Progenitor cell of endocrine pancreas (in vitro differentiated cells): Measurements from ENCODE around the gene STAM2. TPM values are rescaled to one million over a fixed set of nuclear protein-coding genes. Genes with fewer than 3 reads are reported as not detected.
"Not testable (repeated sequence)": the region's sequence is repeated elsewhere in the genome, so short reads cannot be mapped to it uniquely, and the experiment has no call there.

Source experiments
- DNase-seq: peaks from one replicate; pipeline ENCODE4 v3.0.0; 2021; ENCODE audit warnings: low spot score; ENCODE audit not compliant: unreplicated experiment
- H3K27ac Mint-ChIP-seq: 2 replicates; pipeline ENCODE4 v1.8.0; 2021; ENCODE audit warnings: mild to moderate bottlenecking, moderate library complexity, mixed read lengths
- H3K27me3 Mint-ChIP-seq: 2 replicates; pipeline ENCODE4 v1.8.0; 2021; ENCODE audit warnings: mixed read lengths
- H3K36me3 Mint-ChIP-seq: 2 replicates; pipeline ENCODE4 v1.8.0; 2022; ENCODE audit warnings: mixed read lengths; ENCODE audit not compliant: insufficient read depth
- H3K4me1 Mint-ChIP-seq: 2 replicates; pipeline ENCODE4 v1.8.0; 2021; ENCODE audit warnings: low read depth, mixed read lengths
- H3K4me3 Mint-ChIP-seq: 2 replicates; pipeline ENCODE4 v1.8.0; 2021; ENCODE audit warnings: low read depth, mild to moderate bottlenecking, moderate library complexity, mixed read lengths
- H3K9me3 Mint-ChIP-seq: 2 replicates; pipeline ENCODE4 v1.8.0; 2021; ENCODE audit warnings: low read depth, mixed read lengths
- CTCF ChIP-seq: fragments of 200-600 bp; sonication (generic); IDR thresholded peaks from one replicate; pipeline ENCODE4 v1.5.0; 2021; ENCODE audit warnings: antibody characterized with exemption, mild to moderate bottlenecking; ENCODE audit not compliant: unreplicated experiment
- total RNA-seq: library from RNA; stranded (reverse); gene quantifications from 2 replicates; pipeline ENCODE4 v1.2.1, GENCODE V29; 2021

STAM2 gene
- total RNA-seq, 1 donor from 2014 or later, result 32.8 TPM

GRCh38 chr2:152175012-152175367 is 573 bp downstream of the STAM2 start:
- TF ChIP-seq CTCF, result no peak
- Mint-ChIP-seq H3K27me3 (no peaks in the 10 kb centered on the region), H3K36me3 (peaks cover 2% of the 10 kb centered on the region), H3K4me1 (peaks cover 22% of the 10 kb centered on the region), H3K27ac (peak overlapping the region; percentile 100), H3K4me3 (peak overlapping the region; percentile 97), H3K9me3 (peaks cover 6% of the 10 kb centered on the region)
- no peak for DNase-seq

- H3K27me3 Mint-ChIP-seq, result no peaks in the 10 kb centered on the region
- H3K4me3 Mint-ChIP-seq, result peak overlapping the region; percentile 97
- peak overlapping the region; percentile 100 for H3K27ac Mint-ChIP-seq
- peaks cover 22% of the 10 kb centered on the region for H3K4me1 Mint-ChIP-seq
- peaks cover 2% of the 10 kb centered on the region for H3K36me3 Mint-ChIP-seq
- no peak for TF ChIP-seq CTCF
- DNase-seq, result no peak
- H3K9me3 Mint-ChIP-seq, result peaks cover 6% of the 10 kb centered on the region
Measured at GRCh38 chr2:152174574-152174973, 989 bp downstream of the STAM2 start.

- H3K4me3 Mint-ChIP-seq, result peak overlapping the region; percentile 97
- H3K4me1 Mint-ChIP-seq, result peaks cover 22% of the 10 kb centered on the region
- peaks cover 6% of the 10 kb centered on the region for H3K9me3 Mint-ChIP-seq
- no peak for TF ChIP-seq CTCF
- H3K36me3 Mint-ChIP-seq, result peaks cover 2% of the 10 kb centered on the region
- H3K27ac Mint-ChIP-seq, result peak overlapping the region; percentile 81
- DNase-seq, result no peak
- H3K27me3 Mint-ChIP-seq, result no peaks in the 10 kb centered on the region
Measured at GRCh38 chr2:152173831-152174230, 1.7 kb downstream of the STAM2 start.

GRCh38 chr2:152172201-152172785 is 3.3 kb downstream of the STAM2 start:
- DNase-seq, H3K27me3 Mint-ChIP-seq, H3K36me3 Mint-ChIP-seq, H3K9me3 Mint-ChIP-seq, H3K4me3 Mint-ChIP-seq: not testable (repeated sequence)
- Mint-ChIP-seq H3K27ac (peak overlapping the region; percentile 90), H3K4me1 (peaks cover 25% of the 10 kb centered on the region)

DNA sequence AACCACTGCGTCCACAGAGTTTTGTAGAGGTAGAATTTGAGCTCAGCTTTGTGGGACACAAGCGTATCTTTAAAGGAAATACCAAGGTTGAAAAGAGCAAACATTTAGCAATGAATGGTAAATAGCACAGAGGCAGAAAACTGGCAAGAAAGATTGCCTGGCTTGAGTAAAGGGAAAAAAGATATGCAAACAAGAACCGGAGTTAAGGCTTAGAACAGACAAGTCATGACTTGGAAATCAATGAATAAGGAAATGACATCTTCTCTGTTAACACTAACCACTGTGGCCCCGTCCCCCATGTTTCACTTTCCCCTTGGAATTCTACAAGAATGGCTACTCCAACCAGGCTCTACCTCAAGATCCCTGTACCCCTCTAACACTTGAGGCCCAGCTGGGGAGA is 3.8 kb downstream of the STAM2 start:
- no peak for TF ChIP-seq CTCF
- Mint-ChIP-seq H3K27me3 (no peaks in the 10 kb centered on the region), H3K36me3 (peaks cover 4% of the 10 kb centered on the region), H3K4me3 (peak overlapping the region; percentile 14), H3K9me3 (no peaks in the 10 kb centered on the region), H3K27ac (peak overlapping the region; percentile 90), H3K4me1 (peaks cover 31% of the 10 kb centered on the region)
- no peak for DNase-seq

GRCh38 chr2:152169158-152169557 is 6.4 kb downstream of the STAM2 start:
- peak overlapping the region; percentile 27 for H3K27ac Mint-ChIP-seq
- not testable (repeated sequence) for H3K36me3 Mint-ChIP-seq, H3K9me3 Mint-ChIP-seq

GRCh38 chr2:152167470-152167869 is 8.1 kb downstream of the STAM2 start:
- H3K4me3 Mint-ChIP-seq, H3K9me3 Mint-ChIP-seq, DNase-seq, H3K27me3 Mint-ChIP-seq, H3K27ac Mint-ChIP-seq: not testable (repeated sequence)
- peaks cover 35% of the 10 kb centered on the region for H3K4me1 Mint-ChIP-seq
- peaks cover 16% of the 10 kb centered on the region for H3K36me3 Mint-ChIP-seq

More at GRCh38 chr2:152169158-152169557, 6.4 kb downstream of the STAM2 start:
- DNase-seq, H3K4me3 Mint-ChIP-seq, H3K27me3 Mint-ChIP-seq: not testable (repeated sequence)
- H3K4me1 Mint-ChIP-seq, result peaks cover 41% of the 10 kb centered on the region
